ENCODE data around the gene S100A1. TPM values are rescaled to one million over a fixed set of nuclear protein-coding genes. Genes with fewer than 3 reads are reported as not detected.

S100A1 gene
- total and polyA plus RNA-seq, 2 of the 8 experiments (the other 6 are each of a cell fraction or from before 2014, with no cell fraction given): 2.0 TPM; not detected in 1

- no peak for TF ChIP-seq BCL11A (IDR thresholded peaks at IDR 0.05; ENCODE audit: low read depth in 2 of 2, low read length in 2 of 2)
- no peak for TF ChIP-seq RXRA (IDR thresholded peaks at IDR 0.05; ENCODE audit: insufficient read depth, low read depth, low read length)
Observed at GRCh38 chr1:153663211-153663610, 35.0 kb downstream of the S100A1 start (continued).

Measured in H1 (cell line).